Heart left ventricle (tissue), 13 donors: ENCODE data around the gene ACAD10.

Experiments used
- CTCF ChIP-seq, 12 donors: fragments of 200-600 bp; sonication (generic) in 4 of 12; IDR thresholded peaks; one replicate each; pipeline versions ENCODE4 v1.5.0 to v1.8.0; 2018 to 2022; ENCODE audit warnings: antibody characterized with exemption in 12 of 12, mild to moderate bottlenecking in 5 of 12
- POLR2A ChIP-seq, 2 donors: fragments of 450-650 bp; IDR thresholded peaks; one replicate each; pipeline ENCODE4 v1.6.1; 2017; ENCODE audit warnings: antibody characterized with exemption in 2 of 2, mild to moderate bottlenecking in 2 of 2, moderate library complexity in 2 of 2
- donor health status: ischemic (EF 13 %, LVEDD 7.1; RV severe dilation, severe dysfunction).
- donor health status: DM: no; HTN: yes; CAD: no.
- donor health status: DM: no; HTN: no; CAD: no.
- donor health status: ischemic (EF 25% LVEDD 6.9; RV normal size, moderate dysfunction).
- donor health status: ischemic (EF 25% LVEDD 5.7; RV mildly dilated, moderate dysfunction).
- donor health status: ischemic (EF 35%, LVEDD 5.7; RV mildly dilated, moderate dysfunction).
- donor health status: nonischemic (EF 11% LVEDD 7.7; RV severe dilation, severe dysfunction).
- donor health status: DM: yes; HTN: yes; CAD: no.
- donor health status: PGD.
- donor health status: ischemic (EF 29% LVEDD 5.4; RV normal size, mild dysfunction).
- donor health status: nonischemic (EF 23%, LVEDD 6.1; RV moderate dilation, normal function).

- TF ChIP-seq CTCF (IDR thresholded peaks at IDR 0.05) = no peak
- TF ChIP-seq POLR2A (IDR thresholded peaks at IDR 0.05) = no peak
Measured at GRCh38 chr12:111653596-111653995, 32.3 kb upstream of the ACAD10 start.
